NCI-H2081 (cell line): ENCODE measurements around the gene TMPRSS4.

Source experiments
- DNase-seq, 2 experiments: peaks; one replicate each; lab custom pipeline; 2025; lab: John Stamatoyannopoulos, UW

Gene TMPRSS4

GRCh38 chr11:118105657-118106305 is 28.9 kb downstream of the TMPRSS4 start:
- DNase-seq, result no peak

GRCh38 chr11:118106789-118107335 is 30.0 kb downstream of the TMPRSS4 start:
- DNase-seq, result no peak

- DNase-seq, result no peak
These were observed 31.6 kb downstream of the TMPRSS4 start for GRCh38 chr11:118108513-118108912.

GRCh38 chr11:118109231-118109630 is 32.4 kb downstream of the TMPRSS4 start:
- no peak for DNase-seq

- no peak for DNase-seq
These were observed 34.3 kb downstream of the TMPRSS4 start for GRCh38 chr11:118111019-118111743.

GRCh38 chr11:118111744-118112035 is 34.8 kb downstream of the TMPRSS4 start:
- DNase-seq, result no peak

GRCh38 chr11:118112711-118113430 is 36.0 kb downstream of the TMPRSS4 start:
- DNase-seq, result no peak

- DNase-seq, result no peak
These were observed 37.4 kb downstream of the TMPRSS4 start for GRCh38 chr11:118114266-118114665.

- no peak for DNase-seq
These were observed 38.2 kb downstream of the TMPRSS4 start for GRCh38 chr11:118115048-118115447.

GRCh38 chr11:118117790-118118601 is 41.1 kb downstream of the TMPRSS4 start:
- no peak for DNase-seq

GRCh38 chr11:118120793-118121192 is 43.9 kb downstream of the TMPRSS4 start:
- no peak for DNase-seq

GRCh38 chr11:118124929-118125535 is 48.2 kb downstream of the TMPRSS4 start:
- DNase-seq, result no peak

GRCh38 chr11:118126082-118126838 is 49.4 kb downstream of the TMPRSS4 start:
- DNase-seq, result no peak

- DNase-seq, result no peak
These were observed 51.4 kb downstream of the TMPRSS4 start for GRCh38 chr11:118128310-118128709.

- DNase-seq, result no peak
These were observed 52.0 kb downstream of the TMPRSS4 start for GRCh38 chr11:118128721-118129470.

- no peak for DNase-seq
These were observed 52.7 kb downstream of the TMPRSS4 start for GRCh38 chr11:118129471-118130172.

- DNase-seq, result no peak
These were observed 55.7 kb downstream of the TMPRSS4 start for GRCh38 chr11:118132385-118133151.

GRCh38 chr11:118133816-118134215 is 56.9 kb downstream of the TMPRSS4 start:
- no peak for DNase-seq
